ENCODE data around the gene SUMO4.

GRCh38 chr6:149409617-149410016, 9.6 kb downstream of the SUMO4 start:
- TF ChIP-seq POLR2A (IDR thresholded peaks at IDR 0.05) (no peak), CTCF (IDR thresholded peaks at IDR 0.05) (no peak)
